OCI-LY3 (cell line): ENCODE measurements around the gene ARHGAP12.

ENCODE experiments used
- H2AFZ ChIP-seq: fragments of 200-600, 300-600 bp; shearing (Covaris generic); 2 replicates; pipeline ENCODE4 v1.6.0; 2014; ENCODE audit warnings: antibody characterized with exemption, low read depth, low read length
- H3K27ac ChIP-seq: fragments of 200-600, 300-600 bp; sonication (generic); 2 replicates; pipeline ENCODE4 v1.5.1; 2014; ENCODE audit warnings: mild to moderate bottlenecking, low read length, moderate library complexity, mixed read lengths
- H3K27me3 ChIP-seq: fragments of 200-600, 300-600 bp; sonication (generic); 2 replicates; pipeline ENCODE4 v1.6.1; 2014; ENCODE audit warnings: low read depth, low read length, mixed read lengths
- H3K36me3 ChIP-seq: fragments of 200-600, 300-600 bp; sonication (generic); replicated peaks from 2 replicates; pipeline ENCODE3; 2014; ENCODE audit warnings: low read depth, low read length, mixed read lengths
- H3K4me1 ChIP-seq: fragments of 300-600, 200-600 bp; sonication (generic); 2 replicates; pipeline ENCODE4 v1.6.1; 2014; ENCODE audit warnings: low read length, mixed read lengths
- H3K4me2 ChIP-seq: fragments of 200-600, 300-600 bp; sonication (generic); 2 replicates; pipeline ENCODE4 v1.6.1; 2014; ENCODE audit warnings: low read length, mixed read lengths
- H3K4me3 ChIP-seq: fragments of 300-600, 200-600 bp; sonication (generic); 2 replicates; pipeline ENCODE4 v1.5.1; 2014; ENCODE audit warnings: antibody characterized with exemption, mild to moderate bottlenecking, low read length, moderate library complexity
- H3K79me2 ChIP-seq: fragments of 300-600, 200-600 bp; shearing (Covaris generic); 2 replicates; pipeline ENCODE4 v1.6.1; 2014; ENCODE audit warnings: mild to moderate bottlenecking, low read length, mixed read lengths
- H3K9ac ChIP-seq: fragments of 300-600, 200-600 bp; shearing (Covaris generic); 2 replicates; pipeline ENCODE4 v1.6.0; 2014; ENCODE audit warnings: mild to moderate bottlenecking, low read length, moderate library complexity
- H3K9me3 ChIP-seq: fragments of 200-600, 300-600 bp; shearing (Covaris generic); 2 replicates; pipeline ENCODE4 v1.6.1; 2014; ENCODE audit warnings: low read length, mixed read lengths; ENCODE audit not compliant: insufficient read depth
- H4K20me1 ChIP-seq: fragments of 200-600, 300-600 bp; sonication (generic); 2 replicates; pipeline ENCODE4 v1.6.1; 2016; ENCODE audit warnings: low read length, mixed read lengths; ENCODE audit not compliant: insufficient read depth
- CTCF ChIP-seq: fragments of 200-600, 300-600 bp; sonication (generic); IDR thresholded peaks from 2 replicates; pipeline ENCODE4 v1.5.1; 2014; ENCODE audit warnings: antibody characterized with exemption, low read length, low read depth
- EZH2phosphoT487 ChIP-seq: fragments of 200-600 bp; shearing (Covaris generic); IDR thresholded peaks from 2 replicates; pipeline ENCODE4 v1.6.1; 2018; ENCODE audit warnings: antibody characterized with exemption, mixed run types, low read depth

Gene ARHGAP12

GRCh38 chr10:31936086-31936485 is 7.5 kb upstream of the ARHGAP12 start:
- Histone ChIP-seq H3K27me3 (no peaks in the 10 kb centered on the region), H4K20me1 (no peaks in the 10 kb centered on the region), H3K9ac (no peak overlapping the region), H3K4me1 (peaks cover 2% of the 10 kb centered on the region), H3K4me2 (no peak overlapping the region), H3K36me3 (no peaks in the 10 kb centered on the region), H3K27ac (no peak overlapping the region), H3K4me3 (no peak overlapping the region), H3K9me3 (no peaks in the 10 kb centered on the region), H2AFZ (no peak overlapping the region), H3K79me2 (no peaks in the 10 kb centered on the region)
- TF ChIP-seq CTCF = no peak
- no peak for TF ChIP-seq EZH2phosphoT487

GRCh38 chr10:31935678-31936077 is 7.0 kb upstream of the ARHGAP12 start:
- no peak overlapping the region for H3K27ac ChIP-seq
- no peak overlapping the region for H3K4me3 ChIP-seq
- peaks cover 2% of the 10 kb centered on the region for H3K4me1 ChIP-seq
- H3K9me3 ChIP-seq = no peaks in the 10 kb centered on the region
- no peaks in the 10 kb centered on the region for H3K36me3 ChIP-seq
- no peak overlapping the region for H3K4me2 ChIP-seq
- TF ChIP-seq CTCF (no peak), EZH2phosphoT487 (no peak)
- H3K27me3 ChIP-seq = no peaks in the 10 kb centered on the region
- no peaks in the 10 kb centered on the region for H4K20me1 ChIP-seq
- no peaks in the 10 kb centered on the region for H3K79me2 ChIP-seq
- H2AFZ ChIP-seq = no peak overlapping the region
- no peak overlapping the region for H3K9ac ChIP-seq

GRCh38 chr10:31932838-31933237 is 4.2 kb upstream of the ARHGAP12 start:
- no peak for TF ChIP-seq EZH2phosphoT487
- no peak for TF ChIP-seq CTCF
- Histone ChIP-seq H3K9ac (no peak overlapping the region), H3K4me2 (no peak overlapping the region)

GRCh38 chr10:31930856-31931255 is 2.2 kb upstream of the ARHGAP12 start:
- Histone ChIP-seq H3K27ac (no peak overlapping the region), H3K4me1 (peaks cover 17% of the 10 kb centered on the region), H3K9me3 (no peaks in the 10 kb centered on the region), H3K9ac (no peak overlapping the region), H3K27me3 (no peaks in the 10 kb centered on the region), H2AFZ (no peak overlapping the region), H3K4me3 (peak overlapping the region; percentile 84), H3K4me2 (peak overlapping the region; percentile 84), H4K20me1 (peaks cover 14% of the 10 kb centered on the region; the same call in 1 of the 2 replicates), H3K36me3 (no peaks in the 10 kb centered on the region), H3K79me2 (peaks cover 7% of the 10 kb centered on the region; the same call in 1 of the 2 replicates)
- TF ChIP-seq CTCF (no peak), EZH2phosphoT487 (no peak)

More at GRCh38 chr10:31932838-31933237, 4.2 kb upstream of the ARHGAP12 start:
- no peaks in the 10 kb centered on the region for H4K20me1 ChIP-seq
- H3K27me3 ChIP-seq = no peaks in the 10 kb centered on the region
- no peaks in the 10 kb centered on the region for H3K79me2 ChIP-seq
- H3K4me3 ChIP-seq = no peak overlapping the region
- peaks cover 6% of the 10 kb centered on the region for H3K4me1 ChIP-seq
- no peaks in the 10 kb centered on the region for H3K9me3 ChIP-seq
- no peaks in the 10 kb centered on the region for H3K36me3 ChIP-seq
- no peak overlapping the region for H3K27ac ChIP-seq
- no peak overlapping the region for H2AFZ ChIP-seq
